Measurements from ENCODE around the gene JARID2. TPM values are rescaled to one million over a fixed set of nuclear protein-coding genes. Genes with fewer than 3 reads are reported as not detected.
A peak's percentile ranks its signal among the peaks of the same experiment; 100 is the strongest.

JARID2 gene
- total and polyA plus RNA-seq, 9 of the 15 experiments (the other 6 are each of a cell fraction or from before 2014, with no cell fraction given) = 5.0 to 29.0 (median 15.6) TPM

DNA sequence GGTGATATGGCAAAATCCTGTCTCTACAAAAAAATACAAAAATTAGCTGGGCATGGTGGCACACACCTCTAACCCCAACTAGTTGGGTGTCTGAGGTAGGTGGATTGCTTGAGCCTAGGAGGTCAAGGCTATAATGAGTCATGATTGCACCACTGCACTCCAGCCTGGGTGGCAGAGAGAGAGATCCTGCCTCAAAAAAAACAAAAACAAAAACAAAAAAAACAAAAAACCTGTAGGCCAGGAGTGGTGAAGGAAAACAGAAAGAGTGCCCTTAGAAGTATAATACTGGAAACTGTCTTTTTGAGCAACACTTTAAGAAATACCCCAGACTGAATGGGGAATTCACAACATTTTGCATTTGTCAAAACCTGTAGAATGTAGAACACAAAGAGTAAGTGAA lies 85.3 kb downstream of the JARID2 start (continued):
- TF ChIP-seq ZNF140 (CRISPR knock-in tag; IDR thresholded peaks at IDR 0.05) (no peak), IRF2 (CRISPR knock-in tag; IDR thresholded peaks at IDR 0.05) (no peak), RBM25 (IDR thresholded peaks at IDR 0.05; ENCODE audit: low read depth, low read length, severe bottlenecking) (no peak), DIDO1 (tag; IDR thresholded peaks at IDR 0.05; ENCODE audit: low read depth) (no peak), TARDBP (IDR thresholded peaks at IDR 0.05) (no peak), HMG20A (CRISPR knock-in tag; conservative IDR thresholded peaks at IDR 0.05) (no peak), HLTF (IDR thresholded peaks at IDR 0.05) (peak; percentile 56; the same call in 1 of the 2 replicates), TAL1 (IDR thresholded peaks at IDR 0.05) (no peak), PML (IDR thresholded peaks at IDR 0.05; ENCODE audit: low read length) (no peak), RAD51 (IDR thresholded peaks at IDR 0.05; ENCODE audit: borderline replicate concordance, low read depth) (no peak), SMARCB1 (IDR thresholded peaks at IDR 0.05; ENCODE audit: insufficient read length, low read depth) (no peak), ZNF780A (CRISPR knock-in tag; IDR thresholded peaks at IDR 0.05) (no peak), NFRKB (IDR thresholded peaks at IDR 0.05; ENCODE audit: low read depth) (no peak), SIRT6 (IDR thresholded peaks at IDR 0.05; ENCODE audit: low read depth, low read length) (no peak), ZNF444 (CRISPR knock-in tag; IDR thresholded peaks at IDR 0.05) (no peak), JUN (IDR thresholded peaks at IDR 0.05; ENCODE audit: borderline replicate concordance, low read depth, low read length) (no peak), JUN (CRISPR knock-in tag; IDR thresholded peaks at IDR 0.05; ENCODE audit: borderline replicate concordance) (no peak), ZSCAN32 (CRISPR knock-in tag; IDR thresholded peaks at IDR 0.05) (no peak), NCOA6 (IDR thresholded peaks at IDR 0.05) (no peak), CAMTA2 (CRISPR knock-in tag; conservative IDR thresholded peaks at IDR 0.05) (no peak), KLF1 (tag; IDR thresholded peaks at IDR 0.05) (no peak), ZNF57 (CRISPR knock-in tag; IDR thresholded peaks at IDR 0.05) (no peak), ZNF644 (tag; IDR thresholded peaks at IDR 0.05; ENCODE audit: low read depth) (no peak)
- TF ChIP-seq, protein P1, sequence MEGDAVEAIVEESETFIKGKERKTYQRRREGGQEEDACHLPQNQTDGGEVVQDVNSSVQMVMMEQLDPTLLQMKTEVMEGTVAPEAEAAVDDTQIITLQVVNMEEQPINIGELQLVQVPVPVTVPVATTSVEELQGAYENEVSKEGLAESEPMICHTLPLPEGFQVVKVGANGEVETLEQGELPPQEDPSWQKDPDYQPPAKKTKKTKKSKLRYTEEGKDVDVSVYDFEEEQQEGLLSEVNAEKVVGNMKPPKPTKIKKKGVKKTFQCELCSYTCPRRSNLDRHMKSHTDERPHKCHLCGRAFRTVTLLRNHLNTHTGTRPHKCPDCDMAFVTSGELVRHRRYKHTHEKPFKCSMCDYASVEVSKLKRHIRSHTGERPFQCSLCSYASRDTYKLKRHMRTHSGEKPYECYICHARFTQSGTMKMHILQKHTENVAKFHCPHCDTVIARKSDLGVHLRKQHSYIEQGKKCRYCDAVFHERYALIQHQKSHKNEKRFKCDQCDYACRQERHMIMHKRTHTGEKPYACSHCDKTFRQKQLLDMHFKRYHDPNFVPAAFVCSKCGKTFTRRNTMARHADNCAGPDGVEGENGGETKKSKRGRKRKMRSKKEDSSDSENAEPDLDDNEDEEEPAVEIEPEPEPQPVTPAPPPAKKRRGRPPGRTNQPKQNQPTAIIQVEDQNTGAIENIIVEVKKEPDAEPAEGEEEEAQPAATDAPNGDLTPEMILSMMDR (IDR thresholded peaks at IDR 0.05 in 2 of 3, conservative IDR thresholded peaks at IDR 0.05 in 1 of 3; ENCODE audit: insufficient read depth in 2 of 3, low read depth in 1 of 3, low read length in 3 of 3) = no peak
- TF ChIP-seq, protein P2, sequence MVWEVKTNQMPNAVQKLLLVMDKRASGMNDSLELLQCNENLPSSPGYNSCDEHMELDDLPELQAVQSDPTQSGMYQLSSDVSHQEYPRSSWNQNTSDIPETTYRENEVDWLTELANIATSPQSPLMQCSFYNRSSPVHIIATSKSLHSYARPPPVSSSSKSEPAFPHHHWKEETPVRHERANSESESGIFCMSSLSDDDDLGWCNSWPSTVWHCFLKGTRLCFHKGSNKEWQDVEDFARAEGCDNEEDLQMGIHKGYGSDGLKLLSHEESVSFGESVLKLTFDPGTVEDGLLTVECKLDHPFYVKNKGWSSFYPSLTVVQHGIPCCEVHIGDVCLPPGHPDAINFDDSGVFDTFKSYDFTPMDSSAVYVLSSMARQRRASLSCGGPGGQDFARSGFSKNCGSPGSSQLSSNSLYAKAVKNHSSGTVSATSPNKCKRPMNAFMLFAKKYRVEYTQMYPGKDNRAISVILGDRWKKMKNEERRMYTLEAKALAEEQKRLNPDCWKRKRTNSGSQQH (CRISPR knock-in tag; IDR thresholded peaks at IDR 0.05) = no peak

All from K562 (cell line).